HUES6 (cell line): Measurements from ENCODE around the gene NUAK2.

Experiments used
- H3K27ac ChIP-seq: 2 replicates; pipeline ENCODE4 v1.7.0; 2013; ENCODE audit warnings: low read depth, mild to moderate bottlenecking, low read length, inconsistent platforms
- H3K27me3 ChIP-seq: 2 replicates; pipeline ENCODE4 v1.6.1; 2013; ENCODE audit warnings: low read length; ENCODE audit not compliant: control insufficient read depth, insufficient read depth
- H3K36me3 ChIP-seq: 2 replicates; pipeline ENCODE4 v1.6.1; 2013; ENCODE audit warnings: low read length; ENCODE audit not compliant: control insufficient read depth, insufficient read depth
- H3K4me1 ChIP-seq: 2 replicates; pipeline ENCODE4 v1.6.1; 2013; ENCODE audit warnings: low read length; ENCODE audit not compliant: control insufficient read depth, insufficient read depth
- H3K4me3 ChIP-seq: 2 replicates; pipeline ENCODE4 v1.5.1; 2013; ENCODE audit warnings: low read depth, low read length
- H3K9ac ChIP-seq: one replicate; pipeline ENCODE4 v1.6.1; 2013; ENCODE audit warnings: mild to moderate bottlenecking, low read length
- H3K9me3 ChIP-seq: 2 replicates; pipeline ENCODE4 v1.6.1; 2013; ENCODE audit warnings: low read depth, low read length; ENCODE audit not compliant: control insufficient read depth, insufficient read depth

Gene NUAK2

GRCh38 chr1:205270271-205270670 lies 51.3 kb downstream of the NUAK2 start:
- Histone ChIP-seq H3K9me3 (no peaks in the 10 kb centered on the region), H3K4me1 (peaks cover 37% of the 10 kb centered on the region), H3K4me3 (no peak overlapping the region), H3K9ac (no peak overlapping the region), H3K27me3 (no peaks in the 10 kb centered on the region), H3K27ac (no peak overlapping the region), H3K36me3 (peaks cover 11% of the 10 kb centered on the region)

- Histone ChIP-seq H3K4me1 (peaks cover 37% of the 10 kb centered on the region), H3K4me3 (no peak overlapping the region), H3K9ac (no peak overlapping the region), H3K9me3 (no peaks in the 10 kb centered on the region), H3K27me3 (no peaks in the 10 kb centered on the region), H3K27ac (no peak overlapping the region), H3K36me3 (peaks cover 11% of the 10 kb centered on the region)
These were observed 51.8 kb downstream of the NUAK2 start for GRCh38 chr1:205269711-205270110.

GRCh38 chr1:205268846-205269680 lies 52.5 kb downstream of the NUAK2 start:
- Histone ChIP-seq H3K9ac (no peak overlapping the region), H3K4me3 (no peak overlapping the region), H3K36me3 (peaks cover 11% of the 10 kb centered on the region), H3K27ac (no peak overlapping the region), H3K27me3 (no peaks in the 10 kb centered on the region), H3K4me1 (peaks cover 32% of the 10 kb centered on the region), H3K9me3 (no peaks in the 10 kb centered on the region)

- no peak overlapping the region for H3K4me3 ChIP-seq
- peaks cover 11% of the 10 kb centered on the region for H3K36me3 ChIP-seq
- H3K27me3 ChIP-seq: no peaks in the 10 kb centered on the region
- peaks cover 29% of the 10 kb centered on the region for H3K4me1 ChIP-seq
- H3K9me3 ChIP-seq: no peaks in the 10 kb centered on the region
- peak overlapping the region; percentile 2 for H3K9ac ChIP-seq
- H3K27ac ChIP-seq: no peak overlapping the region
These were observed 54.1 kb downstream of the NUAK2 start for GRCh38 chr1:205267306-205267902.

- Histone ChIP-seq H3K27ac (no peak overlapping the region), H3K4me3 (no peak overlapping the region), H3K27me3 (no peaks in the 10 kb centered on the region), H3K9ac (no peak overlapping the region), H3K4me1 (peaks cover 34% of the 10 kb centered on the region), H3K9me3 (no peaks in the 10 kb centered on the region), H3K36me3 (peaks cover 5% of the 10 kb centered on the region)
These were observed 54.8 kb downstream of the NUAK2 start for GRCh38 chr1:205266611-205267305.

- no peak overlapping the region for H3K4me3 ChIP-seq
- peaks cover 42% of the 10 kb centered on the region for H3K4me1 ChIP-seq
- H3K27ac ChIP-seq: no peak overlapping the region
- H3K9ac ChIP-seq: no peak overlapping the region
- H3K9me3 ChIP-seq: no peaks in the 10 kb centered on the region
- no peaks in the 10 kb centered on the region for H3K36me3 ChIP-seq
- no peaks in the 10 kb centered on the region for H3K27me3 ChIP-seq
These were observed 57.9 kb downstream of the NUAK2 start for GRCh38 chr1:205263580-205264190.

GRCh38 chr1:205262731-205263171 lies 58.8 kb downstream of the NUAK2 start:
- no peaks in the 10 kb centered on the region for H3K36me3 ChIP-seq
- no peaks in the 10 kb centered on the region for H3K9me3 ChIP-seq
- peaks cover 48% of the 10 kb centered on the region for H3K4me1 ChIP-seq
- H3K4me3 ChIP-seq: no peak overlapping the region
- H3K9ac ChIP-seq: no peak overlapping the region
- no peak overlapping the region for H3K27ac ChIP-seq
- no peaks in the 10 kb centered on the region for H3K27me3 ChIP-seq

- Histone ChIP-seq H3K27ac (no peak overlapping the region), H3K4me3 (no peak overlapping the region), H3K9ac (no peak overlapping the region), H3K36me3 (no peaks in the 10 kb centered on the region), H3K9me3 (no peaks in the 10 kb centered on the region), H3K27me3 (no peaks in the 10 kb centered on the region), H3K4me1 (peaks cover 41% of the 10 kb centered on the region)
These were observed 59.4 kb downstream of the NUAK2 start for GRCh38 chr1:205261946-205262691.

GRCh38 chr1:205260948-205261732 lies 60.4 kb downstream of the NUAK2 start:
- no peaks in the 10 kb centered on the region for H3K9me3 ChIP-seq
- no peak overlapping the region for H3K9ac ChIP-seq
- H3K27ac ChIP-seq: no peak overlapping the region

GRCh38 chr1:205259998-205260397 lies 61.5 kb downstream of the NUAK2 start:
- Histone ChIP-seq H3K27me3 (no peaks in the 10 kb centered on the region), H3K9ac (no peak overlapping the region), H3K9me3 (no peaks in the 10 kb centered on the region), H3K4me3 (no peak overlapping the region), H3K36me3 (no peaks in the 10 kb centered on the region), H3K27ac (no peak overlapping the region), H3K4me1 (peaks cover 36% of the 10 kb centered on the region)

More at GRCh38 chr1:205260948-205261732, 60.4 kb downstream of the NUAK2 start:
- no peak overlapping the region for H3K4me3 ChIP-seq
- peaks cover 36% of the 10 kb centered on the region for H3K4me1 ChIP-seq
- H3K27me3 ChIP-seq: no peaks in the 10 kb centered on the region
- H3K36me3 ChIP-seq: no peaks in the 10 kb centered on the region
